PFSK-1 (cell line): Measurements from ENCODE around the gene DDO.

ENCODE experiments used
- FOXP2 ChIP-seq: optimal IDR thresholded peaks from 2 replicates; pipeline ENCODE3; 2011; ENCODE audit warnings: borderline replicate concordance, control low read depth, inconsistent platforms; ENCODE audit not compliant: insufficient read depth; ENCODE audit errors: extremely low read length, extremely low read depth
- POLR2AphosphoS5 ChIP-seq: IDR thresholded peaks from 2 replicates; pipeline ENCODE4 v1.6.1; 2012; ENCODE audit warnings: low read depth, mild to moderate bottlenecking, control low read depth, low read length, moderate library complexity
- REST ChIP-seq, 2 experiments: IDR thresholded peaks; 2 replicates each; pipeline versions ENCODE4 v1.6.1 to v1.8.0; 2011 to 2012; ENCODE audit warnings: low read depth in 2 of 2, low read length in 2 of 2, control low read depth in 1 of 2, inconsistent platforms in 1 of 2, mild to moderate bottlenecking in 1 of 2, moderate library complexity in 1 of 2; ENCODE audit not compliant: insufficient read depth in 1 of 2
- SIN3A ChIP-seq: IDR thresholded peaks from 2 replicates; pipeline ENCODE4 v1.6.1; 2012; ENCODE audit warnings: mild to moderate bottlenecking, low read length, moderate library complexity, borderline replicate concordance; ENCODE audit not compliant: insufficient read depth
- TAF1 ChIP-seq: IDR thresholded peaks from 2 replicates; pipeline ENCODE4 v1.6.1; 2012; ENCODE audit warnings: low read length, control low read depth, borderline replicate concordance; ENCODE audit not compliant: insufficient read depth

DDO gene

GRCh38 chr6:110399219-110400071 lies 15.9 kb downstream of the DDO start:
- TF ChIP-seq TAF1: no peak
- no peak for TF ChIP-seq POLR2AphosphoS5
- no peak for TF ChIP-seq SIN3A
- TF ChIP-seq FOXP2: no peak
- TF ChIP-seq REST (IDR thresholded peaks at IDR 0.05; ENCODE audit: insufficient read depth in 1 of 2, low read depth in 2 of 2, low read length in 2 of 2): no peak

GRCh38 chr6:110398778-110399177 lies 16.6 kb downstream of the DDO start:
- TF ChIP-seq REST (IDR thresholded peaks at IDR 0.05; ENCODE audit: insufficient read depth in 1 of 2, low read depth in 2 of 2, low read length in 2 of 2) (peak in 1 of 2 experiments; percentile 15; a peak in 1 of 4 replicates), POLR2AphosphoS5 (no peak), TAF1 (no peak)

GRCh38 chr6:110395221-110395620 lies 20.2 kb downstream of the DDO start:
- TF ChIP-seq FOXP2 (no peak), POLR2AphosphoS5 (no peak), REST (IDR thresholded peaks at IDR 0.05; ENCODE audit: insufficient read depth in 1 of 2, low read depth in 2 of 2, low read length in 2 of 2) (no peak), SIN3A (no peak), TAF1 (no peak)

GRCh38 chr6:110394409-110394808 lies 21.0 kb downstream of the DDO start:
- TF ChIP-seq POLR2AphosphoS5 (no peak), REST (IDR thresholded peaks at IDR 0.05; ENCODE audit: insufficient read depth in 1 of 2, low read depth in 2 of 2, low read length in 2 of 2) (no peak), FOXP2 (no peak), SIN3A (no peak), TAF1 (no peak)
